Ascending aorta (tissue), 2 donors: ENCODE measurements around the gene MACO1. TPM values are rescaled to one million over a fixed set of nuclear protein-coding genes. Genes with fewer than 3 reads are reported as not detected.
"Not testable (repeated sequence)": the region's sequence is repeated elsewhere in the genome, so short reads cannot be mapped to it uniquely, and the experiment has no call there.

Source experiments
- DNase-seq, 2 donors: peaks; one replicate each; pipeline ENCODE4 v3.0.0-alpha.2; 2019; ENCODE audit warnings: low spot score in 2 of 2
- H3K27ac ChIP-seq, 2 donors: fragments of 200-600 bp; sonication (generic); one replicate each; pipeline ENCODE4 v1.5.1; 2016 to 2017; ENCODE audit warnings: mild to moderate bottlenecking in 1 of 2
- H3K27me3 ChIP-seq: fragments of 200-600 bp; sonication (generic); one replicate; pipeline ENCODE4 v1.5.1; 2017
- H3K36me3 ChIP-seq, 2 donors: fragments of 200-600 bp; sonication (generic); one replicate each; pipeline ENCODE4 v1.5.1; 2016
- H3K4me1 ChIP-seq, 2 donors: fragments of 200-600 bp; sonication (generic); one replicate each; pipeline ENCODE4 v1.5.1; 2016 to 2017; ENCODE audit warnings: mild to moderate bottlenecking in 1 of 2
- H3K4me3 ChIP-seq, 2 donors: fragments of 200-600 bp; sonication (generic); one replicate each; pipeline ENCODE4 v1.5.1; 2016 to 2017; ENCODE audit warnings: mild to moderate bottlenecking in 1 of 2
- H3K9me3 ChIP-seq, 2 donors: fragments of 200-600 bp; sonication (generic); one replicate each; pipeline ENCODE4 v1.5.1; 2016
- CTCF ChIP-seq, 3 experiments: fragments of 200-600 bp in 2 of 3; fragments of 450-650 bp in 1 of 3; sonication (generic) in 2 of 3; IDR thresholded peaks; one replicate each; pipeline ENCODE4 v1.5.1; 2016 to 2019; ENCODE audit warnings: antibody characterized with exemption in 3 of 3, mild to moderate bottlenecking in 1 of 3, moderate library complexity in 1 of 3
- intact Hi-C: fragments of 100-400 bp; cut with DNase I; formaldehyde crosslinking; loops from one replicate; pipeline ENCODE4 v1.15.1; 2023
- total RNA-seq: library from RNA; depleted of rRNA; stranded (reverse); fragments of >200 nt; gene quantifications from one replicate; pipeline ENCODE4 v1.1.0, GENCODE V29; 2016

MACO1 gene
- total RNA-seq, 1 donor from 2014 or later, result 49.2 TPM

DNA sequence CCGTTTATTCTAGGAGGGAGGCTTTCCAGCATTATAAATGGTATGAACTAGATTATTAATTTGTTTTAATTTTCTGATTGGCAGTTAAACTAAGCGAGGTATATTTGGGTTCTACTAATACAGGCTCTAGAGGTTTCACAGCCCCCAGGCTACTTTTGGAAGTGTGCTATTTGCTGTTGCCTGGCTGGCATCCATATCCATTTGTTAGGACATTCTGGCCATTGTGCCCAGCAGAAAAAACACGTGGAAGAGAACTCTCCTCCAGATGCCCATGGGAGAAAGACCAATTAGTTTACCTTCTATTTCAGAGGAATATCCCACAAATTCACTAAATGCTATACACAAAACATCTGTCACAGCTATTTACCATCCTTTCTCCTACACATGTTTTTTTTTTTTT lies 29.3 kb downstream of the MACO1 start:
- no peak for TF ChIP-seq CTCF (IDR thresholded peaks at IDR 0.05)
- Histone ChIP-seq H3K4me1 (peaks cover 0 to 12% of the 10 kb centered on the region in 2 donors), H3K36me3 (peaks cover 13 to 18% of the 10 kb centered on the region in 2 donors), H3K4me3 (no peak overlapping the region), H3K9me3 (no peaks in the 10 kb centered on the region), H3K27ac (no peak overlapping the region), H3K27me3 (no peaks in the 10 kb centered on the region)
- DNase-seq, result no peak
- intact Hi-C loops, result no loop called here

DNA sequence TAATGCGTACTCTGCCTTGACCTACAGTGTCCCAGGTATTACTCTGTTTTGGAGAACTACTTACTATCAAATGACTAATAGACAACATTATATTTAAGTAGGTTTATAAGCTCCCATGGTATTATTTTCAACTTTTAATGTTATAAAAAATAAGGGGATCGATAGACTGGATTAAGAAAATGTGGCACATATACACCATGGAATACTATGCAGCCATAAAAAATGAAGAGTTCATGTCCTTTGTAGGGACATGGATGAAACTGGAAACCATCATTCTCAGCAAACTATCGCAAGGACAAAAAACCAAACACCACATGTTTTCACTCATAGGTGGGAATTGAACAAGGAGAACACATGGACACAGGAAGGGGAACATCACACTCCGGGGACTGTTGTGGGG lies 30.1 kb downstream of the MACO1 start:
- H3K27me3 ChIP-seq, H3K27ac ChIP-seq, H3K9me3 ChIP-seq, intact Hi-C loops, H3K4me3 ChIP-seq, DNase-seq: not testable (repeated sequence)
- peaks cover 0 to 12% of the 10 kb centered on the region in 2 donors for H3K4me1 ChIP-seq
- H3K36me3 ChIP-seq, result peaks cover 13 to 14% of the 10 kb centered on the region in 2 donors

- intact Hi-C loops, result no loop called here
- DNase-seq, result no peak
- Histone ChIP-seq H3K27ac (no peak overlapping the region), H3K36me3 (peaks cover 8 to 13% of the 10 kb centered on the region in 2 donors), H3K27me3 (no peaks in the 10 kb centered on the region), H3K9me3 (no peaks in the 10 kb centered on the region), H3K4me3 (no peak overlapping the region), H3K4me1 (peaks cover 0 to 12% of the 10 kb centered on the region in 2 donors)
- TF ChIP-seq CTCF (IDR thresholded peaks at IDR 0.05), result no peak
Measured at GRCh38 chr1:25461849-25462248, 31.2 kb downstream of the MACO1 start.

GRCh38 chr1:25462732-25463131 lies 32.0 kb downstream of the MACO1 start:
- H3K27me3 ChIP-seq, result no peaks in the 10 kb centered on the region
- peaks cover 8 to 10% of the 10 kb centered on the region in 2 donors for H3K36me3 ChIP-seq
- no peak overlapping the region for H3K27ac ChIP-seq
- intact Hi-C loops, result no loop called here
- H3K4me1 ChIP-seq, result peaks cover 0 to 12% of the 10 kb centered on the region in 2 donors
- DNase-seq, result no peak
- TF ChIP-seq CTCF (IDR thresholded peaks at IDR 0.05), result no peak
- H3K9me3 ChIP-seq, result no peaks in the 10 kb centered on the region
- no peak overlapping the region for H3K4me3 ChIP-seq

GRCh38 chr1:25467193-25467592 lies 36.5 kb downstream of the MACO1 start:
- no peak for TF ChIP-seq CTCF (IDR thresholded peaks at IDR 0.05)
- Histone ChIP-seq H3K27ac (no peak overlapping the region), H3K27me3 (no peaks in the 10 kb centered on the region), H3K4me1 (peaks cover 0 to 19% of the 10 kb centered on the region in 2 donors), H3K4me3 (no peak overlapping the region), H3K9me3 (no peaks in the 10 kb centered on the region), H3K36me3 (no peaks in the 10 kb centered on the region)
- DNase-seq, result no peak
- intact Hi-C loops, result no loop called here

- Histone ChIP-seq H3K27ac (no peak overlapping the region), H3K9me3 (no peaks in the 10 kb centered on the region), H3K36me3 (no peaks in the 10 kb centered on the region), H3K4me1 (peaks cover 0 to 15% of the 10 kb centered on the region in 2 donors), H3K27me3 (no peaks in the 10 kb centered on the region), H3K4me3 (no peak overlapping the region)
- no peak for TF ChIP-seq CTCF (IDR thresholded peaks at IDR 0.05)
- intact Hi-C loops, result no loop called here
- no peak for DNase-seq
Measured at GRCh38 chr1:25467616-25468015, 36.9 kb downstream of the MACO1 start.
